ENCODE measurements around the gene CDCA4.
A peak's percentile ranks its signal among the peaks of the same experiment; 100 is the strongest.

Gene CDCA4

GRCh38 chr14:105014032-105014431 lies 6.9 kb downstream of the CDCA4 start:
- WGBS (ENCODE audit: insufficient coverage): 77% methylated on average over 8 of the region's 9 CpGs
- no peaks in the 10 kb centered on the region for H3K27me3 ChIP-seq (replicated peaks in 2 of 5; ENCODE audit: control insufficient read depth in 4 of 5, insufficient read depth in 5 of 5, low read length in 4 of 5)
- H3K27ac ChIP-seq (ENCODE audit: insufficient read depth in 1 of 2, low read depth in 1 of 2, low read length in 2 of 2, poor library complexity in 1 of 2, severe bottlenecking in 2 of 2): peak overlapping the region in 1 of 2 experiments; percentile 56
- DNase-seq: no peak
- peaks cover 0 to 38% (median 20%) of the 10 kb centered on the region in 4 experiments for H3K4me1 ChIP-seq (ENCODE audit: control extremely low read depth in 1 of 4, control insufficient read depth in 4 of 4, insufficient read depth in 4 of 4, low read length in 3 of 4)
- POLR2A ChIA-PET: no interaction called here
- H3K4me3 ChIP-seq (ENCODE audit: control insufficient read depth in 1 of 7, extremely low read depth in 1 of 7, insufficient read depth in 4 of 7, low read depth in 2 of 7, low read length in 6 of 7): no peak overlapping the region
- CTCF ChIA-PET: interaction anchor here (1.2 to 4.0 kb wide), 5 partner anchors 9 to 170 kb away, joined by 3 to 23 read pairs (median 5); no protein-coding TSS in a partner anchor
- H3K36me3 ChIP-seq (ENCODE audit: control insufficient read depth in 4 of 4, insufficient read depth in 4 of 4, low read length in 3 of 4): peaks cover 4 to 60% (median 22%) of the 10 kb centered on the region in 4 experiments
- H3K9me3 ChIP-seq (ENCODE audit: control extremely low read depth in 1 of 5, control insufficient read depth in 4 of 5, insufficient read depth in 2 of 5, low read depth in 1 of 5, low read length in 4 of 5): no peaks in the 10 kb centered on the region

GRCh38 chr14:105013150-105013785 lies 7.6 kb downstream of the CDCA4 start:
- POLR2A ChIA-PET: no interaction called here
- Histone ChIP-seq H3K9me3 (ENCODE audit: control extremely low read depth in 1 of 5, control insufficient read depth in 4 of 5, insufficient read depth in 2 of 5, low read depth in 1 of 5, low read length in 4 of 5) (no peaks in the 10 kb centered on the region), H3K27me3 (replicated peaks in 2 of 5; ENCODE audit: control insufficient read depth in 4 of 5, insufficient read depth in 5 of 5, low read length in 4 of 5) (no peaks in the 10 kb centered on the region), H3K4me3 (ENCODE audit: control insufficient read depth in 1 of 7, extremely low read depth in 1 of 7, insufficient read depth in 4 of 7, low read depth in 2 of 7, low read length in 6 of 7) (no peak overlapping the region), H3K36me3 (ENCODE audit: control insufficient read depth in 4 of 4, insufficient read depth in 4 of 4, low read length in 3 of 4) (peaks cover 5 to 58% (median 23%) of the 10 kb centered on the region in 4 experiments), H3K27ac (ENCODE audit: insufficient read depth in 1 of 2, low read depth in 1 of 2, low read length in 2 of 2, poor library complexity in 1 of 2, severe bottlenecking in 2 of 2) (no peak overlapping the region), H3K4me1 (ENCODE audit: control extremely low read depth in 1 of 4, control insufficient read depth in 4 of 4, insufficient read depth in 4 of 4, low read length in 3 of 4) (peaks cover 0 to 32% (median 16%) of the 10 kb centered on the region in 4 experiments)
- peak in 1 of 3 donors; percentile 36 for DNase-seq
- CTCF ChIA-PET: interaction anchor here (0.7 to 4.0 kb wide), 6 partner anchors 9 to 171 kb away, joined by 3 to 23 read pairs (median 4); no protein-coding TSS in a partner anchor
- WGBS (ENCODE audit: insufficient coverage): 79% methylated on average over 3 of the region's 8 CpGs

- ChIA-PET POLR2A (no interaction called here), CTCF (interaction anchor here (0.7 to 4.0 kb wide), 10 partner anchors 7 to 172 kb away, joined by 3 to 23 read pairs (median 6); partner anchors contain the start of gene CDCA4)
- Histone ChIP-seq H3K4me3 (ENCODE audit: control insufficient read depth in 1 of 7, extremely low read depth in 1 of 7, insufficient read depth in 4 of 7, low read depth in 2 of 7, low read length in 6 of 7) (peak overlapping the region in 1 of 7 experiments; percentile 11), H3K36me3 (ENCODE audit: control insufficient read depth in 4 of 4, insufficient read depth in 4 of 4, low read length in 3 of 4) (peaks cover 7 to 58% (median 27%) of the 10 kb centered on the region in 4 experiments), H3K9me3 (ENCODE audit: control extremely low read depth in 1 of 5, control insufficient read depth in 4 of 5, insufficient read depth in 2 of 5, low read depth in 1 of 5, low read length in 4 of 5) (no peaks in the 10 kb centered on the region), H3K27ac (ENCODE audit: insufficient read depth in 1 of 2, low read depth in 1 of 2, low read length in 2 of 2, poor library complexity in 1 of 2, severe bottlenecking in 2 of 2) (peak overlapping the region in 1 of 2 experiments; percentile 7), H3K4me1 (ENCODE audit: control extremely low read depth in 1 of 4, control insufficient read depth in 4 of 4, insufficient read depth in 4 of 4, low read length in 3 of 4) (peaks cover 0 to 31% (median 14%) of the 10 kb centered on the region in 4 experiments), H3K27me3 (replicated peaks in 2 of 5; ENCODE audit: control insufficient read depth in 4 of 5, insufficient read depth in 5 of 5, low read length in 4 of 5) (no peaks in the 10 kb centered on the region)
- 82% methylated on average over 15 of the region's 23 CpGs for WGBS (ENCODE audit: insufficient coverage)
- DNase-seq: peak in 2 of 3 donors; percentile 23 to 39
These were observed 8.5 kb downstream of the CDCA4 start for GRCh38 chr14:105012171-105012985.

- Histone ChIP-seq H3K4me1 (ENCODE audit: control extremely low read depth in 1 of 4, control insufficient read depth in 4 of 4, insufficient read depth in 4 of 4, low read length in 3 of 4) (peaks cover 0 to 23% (median 13%) of the 10 kb centered on the region in 4 experiments), H3K9me3 (ENCODE audit: control extremely low read depth in 1 of 5, control insufficient read depth in 4 of 5, insufficient read depth in 2 of 5, low read depth in 1 of 5, low read length in 4 of 5) (no peaks in the 10 kb centered on the region), H3K36me3 (ENCODE audit: control insufficient read depth in 4 of 4, insufficient read depth in 4 of 4, low read length in 3 of 4) (peaks cover 9 to 62% (median 34%) of the 10 kb centered on the region in 4 experiments), H3K27ac (ENCODE audit: insufficient read depth in 1 of 2, low read depth in 1 of 2, low read length in 2 of 2, poor library complexity in 1 of 2, severe bottlenecking in 2 of 2) (peak overlapping the region in 1 of 2 experiments; percentile 7), H3K4me3 (ENCODE audit: control insufficient read depth in 1 of 7, extremely low read depth in 1 of 7, insufficient read depth in 4 of 7, low read depth in 2 of 7, low read length in 6 of 7) (peak overlapping the region in 1 of 7 experiments; percentile 11), H3K27me3 (replicated peaks in 2 of 5; ENCODE audit: control insufficient read depth in 4 of 5, insufficient read depth in 5 of 5, low read length in 4 of 5) (no peaks in the 10 kb centered on the region)
- 92% methylated on average over 27 of the region's 29 CpGs for WGBS (ENCODE audit: insufficient coverage)
- no peak for DNase-seq
- POLR2A ChIA-PET: no interaction called here
- CTCF ChIA-PET: interaction anchor here (1.1 to 4.0 kb wide), 6 partner anchors 8 to 62 kb away, joined by 3 to 23 read pairs (median 8); partner anchors contain the start of gene CDCA4
These were observed 9.4 kb downstream of the CDCA4 start for GRCh38 chr14:105011312-105011990.

- Histone ChIP-seq H3K9me3 (ENCODE audit: control extremely low read depth in 1 of 5, control insufficient read depth in 4 of 5, insufficient read depth in 2 of 5, low read depth in 1 of 5, low read length in 4 of 5) (no peaks in the 10 kb centered on the region), H3K27me3 (replicated peaks in 2 of 5; ENCODE audit: control insufficient read depth in 4 of 5, insufficient read depth in 5 of 5, low read length in 4 of 5) (no peaks in the 10 kb centered on the region), H3K4me1 (ENCODE audit: control extremely low read depth in 1 of 4, control insufficient read depth in 4 of 4, insufficient read depth in 4 of 4, low read length in 3 of 4) (peaks cover 0 to 18% (median 9%) of the 10 kb centered on the region in 4 experiments), H3K27ac (ENCODE audit: insufficient read depth in 1 of 2, low read depth in 1 of 2, low read length in 2 of 2, poor library complexity in 1 of 2, severe bottlenecking in 2 of 2) (no peak overlapping the region), H3K36me3 (ENCODE audit: control insufficient read depth in 4 of 4, insufficient read depth in 4 of 4, low read length in 3 of 4) (peaks cover 11 to 63% (median 35%) of the 10 kb centered on the region in 4 experiments), H3K4me3 (ENCODE audit: control insufficient read depth in 1 of 7, extremely low read depth in 1 of 7, insufficient read depth in 4 of 7, low read depth in 2 of 7, low read length in 6 of 7) (no peak overlapping the region)
- ChIA-PET POLR2A (no interaction called here), CTCF (interaction anchor here (2.2 to 4.0 kb wide), 4 partner anchors 9 to 34 kb away, joined by 6 to 23 read pairs (median 11); partner anchors contain the start of gene CDCA4)
- 96% methylated on average over 15 of the region's 17 CpGs for WGBS (ENCODE audit: insufficient coverage)
- DNase-seq: no peak
These were observed 10.0 kb downstream of the CDCA4 start for GRCh38 chr14:105010891-105011291.

- H3K27me3 ChIP-seq (replicated peaks in 2 of 5; ENCODE audit: control insufficient read depth in 4 of 5, insufficient read depth in 5 of 5, low read length in 4 of 5): no peaks in the 10 kb centered on the region
- 94% methylated on average over 2 of the region's 4 CpGs for WGBS (ENCODE audit: insufficient coverage)
- ChIA-PET POLR2A (no interaction called here), CTCF (interaction anchor here (2.5 kb wide), 1 partner anchor 16 kb away, joined by 12 read pairs; no protein-coding TSS in a partner anchor)
- no peak overlapping the region for H3K27ac ChIP-seq (ENCODE audit: insufficient read depth in 1 of 2, low read depth in 1 of 2, low read length in 2 of 2, poor library complexity in 1 of 2, severe bottlenecking in 2 of 2)
- peaks cover 0 to 11% (median 5%) of the 10 kb centered on the region in 4 experiments for H3K4me1 ChIP-seq (ENCODE audit: control extremely low read depth in 1 of 4, control insufficient read depth in 4 of 4, insufficient read depth in 4 of 4, low read length in 3 of 4)
- no peak overlapping the region for H3K4me3 ChIP-seq (ENCODE audit: control insufficient read depth in 1 of 7, extremely low read depth in 1 of 7, insufficient read depth in 4 of 7, low read depth in 2 of 7, low read length in 6 of 7)
- H3K9me3 ChIP-seq (ENCODE audit: control extremely low read depth in 1 of 5, control insufficient read depth in 4 of 5, insufficient read depth in 2 of 5, low read depth in 1 of 5, low read length in 4 of 5): no peaks in the 10 kb centered on the region
- no peak for DNase-seq
- peaks cover 11 to 68% (median 36%) of the 10 kb centered on the region in 4 experiments for H3K36me3 ChIP-seq (ENCODE audit: control insufficient read depth in 4 of 4, insufficient read depth in 4 of 4, low read length in 3 of 4)
These were observed 10.8 kb downstream of the CDCA4 start for GRCh38 chr14:105010106-105010505.
